HG03159 (cell line): ENCODE results near the gene LCNL1.

Experiments
- ATAC-seq: cut with Tn5 transposase; IDR thresholded peaks from one replicate; pipeline ENCODE4 v1.9.1; 2021; ENCODE audit warnings: mild to moderate bottlenecking, moderate library complexity; ENCODE audit not compliant: unreplicated experiment

Gene LCNL1

DNA sequence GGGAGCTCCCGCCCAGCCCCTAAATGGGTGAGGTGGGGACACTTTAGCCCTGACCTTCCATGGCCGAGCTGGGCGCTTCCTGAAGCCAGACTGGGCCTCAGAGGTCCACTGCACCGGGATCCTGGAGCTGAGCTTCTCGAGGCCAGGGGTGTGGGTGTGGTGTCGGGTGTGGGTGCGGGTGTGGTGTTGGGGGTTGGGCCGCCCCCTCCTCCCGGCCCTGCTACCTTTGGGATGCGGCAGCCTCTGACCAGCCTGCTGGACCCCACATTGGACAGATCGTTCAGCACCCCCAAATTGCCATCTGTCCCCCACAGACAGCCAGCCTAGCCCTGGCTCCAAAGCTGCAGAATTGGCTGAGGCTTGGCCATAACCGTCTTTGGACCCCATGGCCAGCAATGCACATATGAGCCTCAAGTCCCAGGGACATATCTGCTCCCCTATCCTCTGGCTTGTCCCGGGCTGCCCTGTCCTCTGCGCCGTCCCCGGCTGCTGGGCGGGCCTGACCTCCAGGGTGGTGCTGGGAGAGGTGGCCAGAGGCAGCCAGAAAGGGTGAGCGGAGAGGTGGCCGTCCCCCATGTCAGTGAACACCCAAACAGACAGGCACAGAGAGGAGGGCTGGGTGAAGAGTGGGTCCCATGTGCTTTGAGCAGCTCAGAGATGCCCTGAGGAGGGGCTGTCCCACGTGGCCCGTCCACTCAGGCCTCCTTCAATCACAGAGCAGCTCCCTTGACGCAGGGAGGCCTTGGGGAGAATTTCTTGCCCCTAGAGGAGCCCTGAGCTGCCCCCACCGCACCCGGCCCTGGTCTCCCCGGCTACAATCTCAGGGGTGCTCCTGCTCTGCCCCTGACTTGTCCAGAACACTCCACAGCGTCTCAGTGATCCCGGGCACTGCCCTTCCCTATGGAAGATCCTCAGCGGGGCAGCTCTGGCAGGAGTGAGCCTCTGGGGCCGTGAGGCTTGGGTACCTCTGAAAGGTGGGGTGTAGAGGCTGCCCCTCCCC is 8.9 kb upstream of the LCNL1 start:
- ATAC-seq = no peak

DNA sequence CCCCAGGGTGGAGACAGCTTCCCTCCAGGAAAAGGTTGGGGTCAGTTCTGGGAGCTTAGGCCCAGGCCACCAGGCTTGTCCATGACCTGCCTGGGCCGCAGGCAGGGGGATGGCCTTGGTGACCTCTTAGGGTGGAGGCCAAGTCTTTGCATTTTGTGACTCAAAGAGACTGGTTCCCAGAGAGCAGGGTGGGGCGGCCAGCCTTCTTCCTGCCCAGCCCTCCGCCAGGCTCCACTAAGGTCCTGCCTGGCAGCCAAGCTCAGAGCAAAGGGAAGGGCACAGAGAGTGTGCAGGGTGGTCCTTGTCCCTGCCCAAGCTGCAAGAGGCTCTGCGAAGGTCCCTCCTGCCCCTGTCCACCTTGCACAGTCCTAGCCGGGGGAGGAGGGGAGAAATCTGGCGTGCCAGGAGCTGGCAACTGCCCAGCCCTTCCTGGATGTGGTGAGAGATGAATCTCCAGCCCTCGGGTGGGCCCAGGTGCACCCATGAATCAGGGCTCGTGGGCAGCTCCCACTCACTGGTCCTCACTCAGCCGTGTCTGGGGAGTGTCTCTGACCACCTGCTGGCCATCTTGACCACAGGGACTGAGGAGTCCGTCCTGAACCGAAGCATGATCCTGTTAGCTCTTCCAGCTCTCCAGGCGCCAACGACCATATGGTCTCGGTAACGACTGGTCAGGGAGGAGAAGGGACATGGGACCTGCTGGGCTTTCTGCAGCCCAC is 7.8 kb upstream of the LCNL1 start:
- ATAC-seq = no peak

GRCh38 chr9:136975644-136976043 is 7.1 kb upstream of the LCNL1 start:
- ATAC-seq = no peak

DNA sequence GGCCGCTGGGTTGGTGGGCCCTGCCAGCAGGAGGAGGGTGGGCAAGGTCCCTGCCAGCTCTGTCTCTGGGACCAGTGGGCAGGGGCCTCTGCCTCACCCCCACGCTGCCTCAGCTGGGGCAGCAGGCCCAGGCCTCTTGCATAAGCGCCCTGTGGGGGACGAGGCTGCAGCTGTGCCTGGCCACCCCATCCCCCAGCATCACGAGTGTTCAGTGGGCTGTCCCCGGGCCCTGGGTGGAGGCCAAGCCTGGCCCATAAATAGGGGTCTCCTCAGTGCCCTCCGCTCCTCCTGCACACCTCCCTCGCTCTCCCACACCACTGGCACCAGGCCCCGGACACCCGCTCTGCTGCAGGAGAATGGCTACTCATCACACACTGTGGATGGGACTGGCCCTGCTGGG is 5.6 kb upstream of the LCNL1 start, which contains the start of gene PTGDS:
PTGDS (plus strand) TSS at position 282 of the 400 bp plus-strand sequence; CDS start at position 357, 75 bp downstream.
- ATAC-seq = no peak

- ATAC-seq = no peak
Observed at GRCh38 chr9:136977649-136978072, 5.1 kb upstream of the LCNL1 start.

DNA sequence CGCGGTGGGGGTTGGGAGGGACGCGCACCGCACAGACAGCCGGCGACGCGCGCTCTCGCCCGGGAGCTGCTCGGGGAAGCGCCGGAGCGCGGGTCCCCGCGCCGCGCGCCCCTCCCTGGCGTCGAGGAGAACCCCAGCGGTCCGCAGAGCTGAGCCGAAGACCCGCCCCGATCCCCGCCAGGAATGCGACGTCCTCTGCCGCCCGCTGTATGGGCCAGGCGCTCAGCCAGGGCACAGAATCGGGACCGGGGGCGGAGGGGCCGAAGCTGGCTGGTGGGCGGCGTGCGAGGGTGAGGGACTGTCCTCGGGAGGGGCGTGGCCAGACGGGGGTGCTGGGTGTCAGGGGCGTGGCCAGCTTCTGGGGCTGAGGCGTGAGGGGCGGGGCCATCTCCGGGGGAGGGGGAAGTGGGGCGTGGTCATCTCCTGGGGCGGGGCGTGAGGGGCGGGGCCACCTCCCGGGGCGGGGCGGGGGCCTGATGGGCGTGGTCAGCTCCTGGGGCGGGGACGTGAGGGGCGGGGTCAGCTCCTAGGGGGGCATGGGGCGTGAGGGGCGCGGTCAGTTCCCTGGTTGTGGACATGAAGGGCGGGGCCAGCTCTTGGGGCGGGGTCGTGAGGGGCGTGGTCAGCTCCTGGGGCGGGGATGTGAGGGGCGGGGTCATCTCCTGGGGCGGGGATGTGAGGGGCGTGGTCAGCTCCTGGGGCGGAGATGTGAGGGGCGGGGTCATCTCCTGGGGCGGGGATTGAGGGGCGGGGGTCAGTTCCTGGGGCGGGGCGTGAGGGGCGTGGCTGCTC is 4.5 kb upstream of the LCNL1 start:
- ATAC-seq = no peak

GRCh38 chr9:136978865-136979544 is 3.8 kb upstream of the LCNL1 start:
- ATAC-seq = no peak

DNA sequence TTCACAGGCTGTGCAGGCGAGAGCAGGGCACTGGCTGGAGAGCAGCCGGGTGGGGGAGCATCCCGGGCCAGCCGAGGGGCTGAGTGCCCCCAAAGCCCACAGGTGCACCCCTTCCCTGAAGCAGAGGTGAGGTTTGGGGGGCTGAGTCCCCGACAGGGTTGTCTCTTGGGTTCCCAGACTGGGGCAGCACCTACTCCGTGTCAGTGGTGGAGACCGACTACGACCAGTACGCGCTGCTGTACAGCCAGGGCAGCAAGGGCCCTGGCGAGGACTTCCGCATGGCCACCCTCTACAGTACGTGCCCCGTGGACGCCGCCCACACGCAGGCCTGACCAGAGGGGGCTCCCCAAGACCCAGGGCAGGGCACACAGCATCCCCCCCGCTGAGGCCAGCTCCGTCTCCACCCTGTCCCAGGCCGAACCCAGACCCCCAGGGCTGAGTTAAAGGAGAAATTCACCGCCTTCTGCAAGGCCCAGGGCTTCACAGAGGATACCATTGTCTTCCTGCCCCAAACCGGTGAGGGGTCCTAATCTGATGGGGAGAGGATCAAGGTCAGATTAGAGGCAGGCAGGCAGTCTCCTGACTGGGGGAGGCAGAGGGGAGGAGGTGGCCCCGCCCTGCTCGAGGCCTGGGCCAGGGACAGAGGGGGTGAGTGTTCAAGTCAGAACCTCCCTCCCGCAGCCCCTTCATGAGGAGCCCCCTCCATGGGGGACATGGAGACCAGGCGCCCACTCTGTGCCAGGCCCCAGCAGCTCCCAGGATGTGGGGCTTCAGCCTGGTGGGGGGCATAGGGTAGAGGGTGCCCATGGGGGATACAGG is 2.8 kb upstream of the LCNL1 start:
- no peak for ATAC-seq

DNA sequence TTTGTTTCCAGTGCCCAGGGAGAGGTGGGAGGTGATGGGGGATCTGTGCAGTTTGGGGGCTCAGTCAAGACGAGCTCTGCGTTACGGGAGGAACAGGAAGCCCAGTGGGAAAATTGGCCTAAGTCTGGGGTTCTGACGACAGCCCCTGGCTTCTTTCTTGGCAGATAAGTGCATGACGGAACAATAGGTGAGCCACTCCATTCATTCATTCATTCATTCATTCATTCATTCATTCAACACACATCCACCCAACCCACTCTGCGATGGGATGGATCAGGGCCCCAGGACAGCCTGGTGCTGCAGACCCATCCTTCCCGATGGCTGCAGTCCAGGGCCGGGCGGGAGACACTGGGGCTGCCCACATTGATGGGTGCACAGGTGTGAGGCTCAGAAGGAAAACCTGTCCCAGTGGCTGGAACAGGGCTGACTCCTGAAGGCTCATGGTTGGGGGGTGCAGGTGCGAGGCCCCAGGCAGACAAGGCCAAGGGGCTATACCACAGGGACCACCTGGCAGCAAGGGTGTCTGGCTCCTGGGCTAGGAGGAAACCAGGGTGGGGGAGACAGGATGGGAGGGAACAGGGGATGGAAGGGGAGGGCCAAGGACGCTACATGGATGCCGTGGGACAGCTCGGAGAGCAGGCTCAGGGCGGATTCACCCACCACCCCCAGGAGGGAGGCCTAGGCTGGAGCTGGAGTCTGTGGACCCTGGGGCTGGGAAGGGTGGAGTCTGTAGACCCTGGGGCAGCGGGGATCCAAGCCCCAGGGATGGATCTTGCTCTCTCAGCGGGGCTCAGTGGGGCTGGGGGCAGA is 1.9 kb upstream of the LCNL1 start:
- no peak for ATAC-seq

DNA sequence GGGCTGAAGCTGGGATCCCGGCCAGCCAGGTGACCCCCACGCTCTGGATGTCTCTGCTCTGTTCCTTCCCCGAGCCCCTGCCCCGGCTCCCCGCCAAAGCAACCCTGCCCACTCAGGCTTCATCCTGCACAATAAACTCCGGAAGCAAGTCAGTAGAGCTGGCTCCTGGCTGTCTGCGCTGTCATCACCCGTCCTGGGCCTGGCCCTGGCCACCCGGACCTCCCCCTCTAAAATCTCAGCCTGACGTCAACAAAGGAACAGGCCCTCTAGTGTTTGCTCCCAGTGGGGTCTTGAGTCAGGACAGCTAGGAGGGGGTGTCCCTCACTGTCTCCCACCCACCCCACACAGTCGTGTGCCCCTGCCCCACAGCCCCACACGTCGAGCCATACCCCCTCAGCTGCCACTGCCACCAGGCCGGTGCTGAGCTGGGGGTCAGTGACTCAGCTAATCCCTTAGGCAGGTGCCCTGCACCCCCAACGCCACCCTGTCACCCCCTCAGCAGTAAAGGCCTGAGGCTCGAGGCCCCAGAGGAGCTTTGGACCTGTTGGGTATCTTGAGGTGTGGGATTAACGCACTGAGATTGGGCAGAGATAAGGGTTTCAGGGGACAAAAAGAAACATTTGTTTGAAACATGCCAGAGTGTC is 1.1 kb upstream of the LCNL1 start:
- ATAC-seq = no peak

- ATAC-seq = no peak
Observed at GRCh38 chr9:136983167-136983566, 374 bp downstream of the LCNL1 start.

DNA sequence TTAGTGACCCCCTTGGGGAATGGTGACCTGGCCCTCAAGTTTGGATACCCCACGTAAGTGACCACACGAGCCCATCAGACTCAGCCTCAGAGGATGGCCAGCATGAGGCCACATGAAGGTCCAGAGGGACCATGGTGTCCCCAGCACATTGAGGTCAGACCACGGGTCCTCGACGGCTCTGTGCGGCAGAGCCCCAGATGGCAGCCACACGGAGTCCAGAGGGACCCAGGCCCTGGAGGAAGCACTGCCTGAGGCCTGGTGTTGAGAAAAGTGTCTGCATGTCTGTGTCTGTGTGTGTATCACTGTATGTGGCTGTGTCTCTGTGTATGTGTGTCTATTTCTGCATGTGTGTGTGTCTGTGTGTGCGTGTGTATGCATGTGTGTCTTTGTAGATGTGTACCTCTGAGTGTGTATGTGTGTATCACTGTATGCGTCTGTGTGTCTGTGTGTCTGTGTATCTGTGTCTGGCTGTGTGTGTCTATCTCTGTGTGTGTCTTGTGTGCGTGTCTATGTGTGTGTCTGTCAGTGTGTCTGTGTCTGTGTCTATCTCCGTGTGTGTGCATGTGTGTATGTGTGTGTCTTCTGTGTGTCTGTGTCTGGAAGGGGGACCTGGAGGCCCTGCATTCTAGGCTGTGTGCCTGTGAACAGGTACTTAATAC is 992 bp downstream of the LCNL1 start:
- ATAC-seq = no peak

DNA sequence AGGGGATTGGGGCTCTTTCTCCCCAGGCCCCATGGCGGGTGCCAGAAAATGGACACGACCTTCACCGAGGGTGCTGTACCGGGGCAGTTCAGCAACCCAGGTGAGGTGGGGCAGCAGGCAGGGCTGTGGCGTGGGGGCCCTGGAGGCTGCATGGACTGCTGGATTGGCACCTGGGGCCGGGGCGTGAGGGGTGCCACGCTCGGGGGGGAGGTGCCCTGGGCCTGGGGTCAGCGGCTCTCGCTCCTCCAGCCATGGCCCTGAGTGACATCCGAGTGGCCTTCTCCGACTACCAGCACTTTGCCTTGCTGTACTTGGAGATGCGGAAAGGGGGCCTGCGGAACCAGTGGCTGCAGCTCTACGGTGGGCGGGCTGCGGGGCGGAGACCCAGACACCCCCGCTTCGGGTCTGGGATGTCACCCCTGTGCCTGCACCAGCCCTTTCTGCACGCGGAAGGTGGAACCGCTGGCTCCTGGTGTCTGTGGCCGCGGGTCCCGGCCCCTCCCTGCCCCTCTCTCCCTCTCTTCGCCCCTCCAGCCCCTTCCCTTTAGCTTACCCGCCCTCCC is 1.8 kb downstream of the LCNL1 start:
- ATAC-seq = no peak

DNA sequence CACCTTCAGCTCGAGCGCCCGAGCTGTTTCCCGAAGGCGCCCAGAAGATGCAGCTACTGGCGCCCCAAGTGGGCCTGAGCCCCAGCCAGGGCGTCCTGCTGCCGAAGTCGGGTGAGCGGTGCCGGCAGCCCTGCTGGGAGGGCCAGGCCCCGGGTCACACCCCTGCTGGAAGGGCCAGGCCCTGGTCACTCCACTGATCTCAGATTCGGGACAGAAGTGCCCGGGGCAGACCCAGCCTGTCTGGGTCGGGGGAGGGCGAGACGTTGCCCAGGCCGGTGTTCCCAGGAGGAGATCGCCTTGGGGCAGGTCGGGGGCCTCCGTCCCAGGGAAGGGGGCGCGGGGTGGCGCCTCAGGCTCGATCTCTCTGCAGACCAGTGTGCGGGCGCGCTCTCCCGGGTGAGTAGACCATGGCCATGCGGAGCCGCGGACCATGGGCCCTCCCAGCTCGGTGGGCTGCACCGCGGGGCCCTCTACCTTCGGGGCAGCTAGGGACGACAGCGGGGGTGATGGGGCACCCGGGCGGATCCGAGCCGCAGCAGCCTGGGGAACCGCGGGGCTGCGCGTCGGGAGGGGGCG is 2.3 kb downstream of the LCNL1 start:
- ATAC-seq = no peak

DNA sequence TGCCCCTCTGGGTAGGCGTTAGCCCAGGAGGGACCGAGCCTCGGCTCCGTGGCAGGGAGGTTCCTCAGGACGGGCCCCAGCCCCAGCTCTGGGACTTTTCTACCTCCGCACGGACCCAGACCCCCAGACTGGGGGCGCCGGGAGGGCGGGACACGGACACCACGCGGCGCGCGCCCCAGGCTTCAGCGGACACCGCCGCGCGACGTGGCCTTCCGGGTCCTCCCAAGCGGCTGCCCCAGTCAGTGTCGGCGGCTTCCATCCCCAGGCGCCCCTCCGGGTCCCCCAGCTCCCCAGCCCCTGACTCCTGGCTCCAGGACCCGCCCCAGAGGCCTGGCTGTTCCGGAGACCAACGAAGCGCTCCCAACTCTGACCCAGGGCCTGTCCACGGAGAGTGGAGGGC is 3.1 kb downstream of the LCNL1 start:
- no peak for ATAC-seq

DNA sequence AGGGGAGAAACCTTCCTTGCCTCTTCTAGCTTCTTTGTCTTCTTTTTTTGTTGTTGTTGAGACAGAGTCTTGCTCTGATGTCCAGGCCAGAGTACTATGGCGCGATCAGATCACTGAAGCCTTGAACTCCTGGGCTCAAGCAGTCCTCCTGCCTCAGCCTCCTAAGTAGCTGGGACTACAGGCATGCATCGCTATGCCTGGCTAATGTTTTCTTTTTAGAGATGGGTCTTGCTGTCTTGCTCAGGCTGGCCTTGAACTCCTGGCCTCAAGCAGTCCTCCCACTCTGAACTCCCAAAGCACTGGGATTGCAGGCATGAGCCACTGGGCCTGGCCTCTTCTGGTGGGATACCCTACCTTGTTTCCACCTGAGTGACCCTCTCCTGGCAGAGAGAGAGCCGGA is 6.1 kb downstream of the LCNL1 start:
- no peak for ATAC-seq

DNA sequence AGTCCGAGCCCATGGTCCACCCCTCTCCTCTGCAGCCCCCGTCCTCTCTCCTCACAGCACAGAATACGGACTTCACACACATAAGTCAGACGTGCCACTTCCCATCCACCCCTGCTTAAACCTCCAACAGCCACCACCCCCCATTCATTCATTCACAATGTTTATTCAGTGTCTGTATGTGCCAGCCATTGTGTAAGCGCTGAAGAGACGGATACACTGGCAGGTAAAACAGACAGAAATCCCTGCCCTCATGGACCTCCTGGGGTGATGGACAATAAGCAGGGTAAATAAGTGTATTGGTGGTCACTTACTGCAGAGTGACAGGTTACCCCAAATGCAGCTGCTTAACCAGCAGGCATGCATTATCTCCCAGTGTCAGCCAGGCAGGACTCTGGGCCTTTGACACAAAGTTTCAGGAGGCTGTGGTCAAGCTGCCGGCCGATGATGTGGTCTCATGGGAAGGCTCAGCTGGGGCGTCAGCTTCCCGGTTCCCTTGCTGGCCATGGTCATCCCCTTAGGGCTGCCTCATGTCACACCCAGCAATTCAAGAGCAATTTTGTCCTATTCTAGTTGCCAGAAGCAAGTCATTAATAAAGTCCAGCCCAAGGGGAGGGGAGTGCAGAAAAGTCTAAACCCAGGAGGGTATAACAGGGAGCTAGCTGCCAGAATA is 7.6 kb downstream of the LCNL1 start:
- no peak for ATAC-seq
